Pancreas (tissue), 10 donors: ENCODE measurements around the gene GMNN. TPM values are rescaled to one million over a fixed set of nuclear protein-coding genes. Genes with fewer than 3 reads are reported as not detected.

Experiments used
- ATAC-seq, 4 donors: fragments of 200-7000 bp; cut with Tn5 transposase; one replicate each; pipeline versions ENCODE4 v1.8.0 to v1.9.1; 2020; ENCODE audit warnings: mild to moderate bottlenecking in 4 of 4, moderate library complexity in 4 of 4
- DNase-seq, 6 donors: peaks; one replicate each; pipeline ENCODE4 v3.0.0-alpha.2; 2020
- FAIRE-seq: peaks from 2 replicates; lab custom pipeline; 2012; peaks lifted over from hg19 to GRCh38; lab: Jason Lieb, UNC
- H3K27ac ChIP-seq, 4 donors: fragments of 200-600 bp; sonication (generic); 1 replicate in 3 of 4; 2 replicates in 1 of 4; pipeline versions ENCODE4 v1.5.0 to v1.8.0; 2020
- H3K27me3 ChIP-seq, 4 donors: fragments of 200-600 bp; one replicate each; pipeline ENCODE4 v1.8.0; 2021
- H3K36me3 ChIP-seq, 3 donors: fragments of 200-600 bp; sonication (generic) in 1 of 3; one replicate each; pipeline versions ENCODE4 v1.5.0 to v1.8.0; 2020 to 2021
- H3K4me1 ChIP-seq, 3 donors: fragments of 200-600 bp; one replicate each; pipeline ENCODE4 v1.8.0; 2021
- H3K4me3 ChIP-seq, 4 donors: fragments of 200-600 bp; sonication (generic) in 2 of 4; one replicate each; pipeline versions ENCODE4 v1.5.0 to v1.8.0; 2020 to 2021
- H3K9me3 ChIP-seq, 4 donors: fragments of 200-600 bp; one replicate each; pipeline ENCODE4 v1.8.0; 2021
- CTCF ChIP-seq, 4 donors: fragments of 200-600 bp; sonication (generic) in 3 of 4; IDR thresholded peaks; one replicate each; pipeline versions ENCODE4 v1.5.0 to v1.8.0; 2021; ENCODE audit warnings: antibody characterized with exemption in 4 of 4
- WGBS, 2 donors: extraction: QIAGEN DNeasy Blood & Tissue Kit; methylation state at CpG; one replicate each; pipeline ENCODE4 v1.1.7; 2013; 5-methylcytosine and 5-hydroxymethylcytosine counted together
- intact Hi-C, 3 donors: fragments of 100-400 bp; cut with DNase I; formaldehyde crosslinking; loops; one replicate each; pipeline versions ENCODE4 v1.11.1 to v1.14.2; 2022
- polyA plus RNA-seq, 2 donors: library from polyadenylated mRNA; stranded (reverse); fragments of 200-250 nt; gene quantifications; one replicate each; pipeline ENCODE4 v1.2.3, GENCODE V29; 2013
- total RNA-seq, 6 donors: library from RNA; stranded (reverse); fragmentation: NEBNext Ultra II Directional in 4 of 6; extraction: Animal tissue kit (Norgen Biotek cat#: 25700) in 4 of 6; gene quantifications; one replicate each; pipeline versions ENCODE4 v1.2.1 to v1.2.4, GENCODE V29; 2021 to 2023
- donor health status: healthy with polysubstance abuse.
- donor health status: DM: no; HTN: no; CAD: no; lungs with moderate emphysema.
- donor health status: DM: no; HTN: no; CAD: no.
- donor health status: control.
- donor health status: control.
- donor health status: Bipolar disorder and iron deficiency.
- donor health status: DM: yes; HTN: yes; CAD: no.
- donor health status: DM: no; HTN: no; CAD: no.
- donor health status: DM: no; HTN: no; CAD: no.
- donor health status: DM: yes; HTN: yes; CAD: no.

Gene GMNN
- total and polyA plus RNA-seq, 8 donors: 36.5 to 69.4 (median 50.3) TPM

- H3K9me3 ChIP-seq: no peaks in the 10 kb centered on the region
- ATAC-seq (peak; percentile 82 to 91 (median 90)), DNase-seq (no peak), FAIRE-seq (peak; percentile 54)
- peak in 3 of 4 donors; percentile 14 to 32 (median 30) for TF ChIP-seq CTCF (IDR thresholded peaks at IDR 0.05)
- peak overlapping the region in 1 of 4 donors; percentile 7 for H3K4me3 ChIP-seq
- H3K27me3 ChIP-seq: no peaks in the 10 kb centered on the region
- H3K4me1 ChIP-seq: peaks cover 8 to 12% (median 10%) of the 10 kb centered on the region in 3 donors
- H3K27ac ChIP-seq: peak overlapping the region in 2 of 4 donors; percentile 50 to 62
- 23 to 25% methylated on average over 9 of the region's 9 CpGs for WGBS, 2 donors
- intact Hi-C loops: loop anchor here in 2 of 3 donors (5.0 to 10.0 kb wide), 2 partner anchors 182 to 185 kb away; no protein-coding TSS in a partner anchor
- no peaks in the 10 kb centered on the region for H3K36me3 ChIP-seq
These were observed 7.9 kb upstream of the GMNN start for GRCh38 chr6:24766680-24767462.

- no peak for TF ChIP-seq CTCF (IDR thresholded peaks at IDR 0.05)
- H3K27me3 ChIP-seq: no peaks in the 10 kb centered on the region
- H3K4me1 ChIP-seq: peaks cover 8 to 12% (median 10%) of the 10 kb centered on the region in 3 donors
- ATAC-seq (no peak), FAIRE-seq (no peak), DNase-seq (no peak)
- H3K9me3 ChIP-seq: no peaks in the 10 kb centered on the region
- H3K36me3 ChIP-seq: no peaks in the 10 kb centered on the region
- H3K4me3 ChIP-seq: no peak overlapping the region
- H3K27ac ChIP-seq: no peak overlapping the region
- intact Hi-C loops: loop anchor here in 2 of 3 donors (5.0 to 10.0 kb wide), 2 partner anchors 184 to 186 kb away; no protein-coding TSS in a partner anchor
- whole genome bisulfite sequencing, 2 donors: 95 to 97% methylated on average over 5 of the region's 5 CpGs
These were observed 6.4 kb upstream of the GMNN start for GRCh38 chr6:24768361-24768760.

- Histone ChIP-seq H3K9me3 (no peaks in the 10 kb centered on the region), H3K27ac (peak overlapping the region; percentile 93 to 98 (median 94)), H3K4me3 (peak overlapping the region; percentile 65 to 97 (median 87)), H3K4me1 (peaks cover 0 to 2% (median 0%) of the 10 kb centered on the region in 3 donors), H3K27me3 (no peaks in the 10 kb centered on the region), H3K36me3 (no peaks in the 10 kb centered on the region)
- 1 to 3% methylated on average over 20 of the region's 20 CpGs for WGBS, 2 donors
- FAIRE-seq: no peak
- DNase-seq: no peak
- peak; percentile 6 to 8 (median 8) for ATAC-seq
- intact Hi-C loops: loop anchor here in 1 of 3 donors (10.0 kb wide), 1 partner anchor 61 kb away; the partner anchor contains the start of gene C6orf62
- no peak for TF ChIP-seq CTCF (IDR thresholded peaks at IDR 0.05)
These were observed 852 bp downstream of the GMNN start for GRCh38 chr6:24775520-24776058.

GRCh38 chr6:24777227-24777626 is 2.5 kb downstream of the GMNN start:
- intact Hi-C loops: loop anchor here in 1 of 3 donors (10.0 kb wide), 1 partner anchor 62 kb away; the partner anchor contains the start of gene C6orf62
- 21 to 29% methylated on average over 1 of the region's 1 CpG for WGBS, 2 donors
- no peak for TF ChIP-seq CTCF (IDR thresholded peaks at IDR 0.05)
- H3K36me3 ChIP-seq: peaks cover 0 to 7% (median 0%) of the 10 kb centered on the region in 3 donors
- ATAC-seq (no peak), DNase-seq (no peak), FAIRE-seq (no peak)
- H3K9me3 ChIP-seq: no peaks in the 10 kb centered on the region
- peaks cover 6 to 18% (median 9%) of the 10 kb centered on the region in 3 donors for H3K4me1 ChIP-seq
- no peaks in the 10 kb centered on the region for H3K27me3 ChIP-seq
- H3K4me3 ChIP-seq: peak overlapping the region; percentile 1 to 95 (median 72)
- peak overlapping the region; percentile 23 to 98 (median 94) for H3K27ac ChIP-seq
